Measurements from ENCODE around the gene ISLR2. TPM values are rescaled to one million over a fixed set of nuclear protein-coding genes. Genes with fewer than 3 reads are reported as not detected.
"Not testable (repeated sequence)": the region's sequence is repeated elsewhere in the genome, so short reads cannot be mapped to it uniquely, and the experiment has no call there.

ISLR2 gene
- polyA plus RNA-seq, 3 donors, result 0.39 to 0.97 (median 0.88) TPM

GRCh38 chr15:74155766-74156417 is 25.5 kb downstream of the ISLR2 start:
- DNase-seq, result no peak

GRCh38 chr15:74156678-74157411 is 26.5 kb downstream of the ISLR2 start:
- no peak for DNase-seq

GRCh38 chr15:74157868-74158827 is 27.8 kb downstream of the ISLR2 start:
- no peak for DNase-seq

- no peak for DNase-seq
These were observed 28.7 kb downstream of the ISLR2 start for GRCh38 chr15:74158855-74159650.

GRCh38 chr15:74159773-74160172 is 29.4 kb downstream of the ISLR2 start:
- DNase-seq, result no peak

GRCh38 chr15:74160390-74160789 is 30.0 kb downstream of the ISLR2 start:
- not testable (repeated sequence) for DNase-seq

GRCh38 chr15:74162195-74162536 is 31.8 kb downstream of the ISLR2 start:
- not testable (repeated sequence) for DNase-seq

- no peak for DNase-seq
These were observed 35.1 kb downstream of the ISLR2 start for GRCh38 chr15:74165461-74165860.

GRCh38 chr15:74167891-74168331 is 37.5 kb downstream of the ISLR2 start:
- DNase-seq, result no peak

- DNase-seq, result no peak
These were observed 38.3 kb downstream of the ISLR2 start for GRCh38 chr15:74168711-74169126.

- DNase-seq, result peak; percentile 71
These were observed 39.9 kb downstream of the ISLR2 start for GRCh38 chr15:74170071-74170844.

- DNase-seq, result no peak
These were observed 40.6 kb downstream of the ISLR2 start for GRCh38 chr15:74170875-74171578.

GRCh38 chr15:74171965-74172541 is 41.7 kb downstream of the ISLR2 start:
- no peak for DNase-seq

- DNase-seq, result peak; percentile 67
These were observed 42.5 kb downstream of the ISLR2 start for GRCh38 chr15:74172701-74173379.

- DNase-seq, result peak; percentile 64
These were observed 43.2 kb downstream of the ISLR2 start, which contains the start of gene ISLR for GRCh38 chr15:74173380-74174218. Gene ISLR, plus strand, starts transcription at chr15:74173710. Its CDS starts 1,149 bp downstream, at chr15:74174859.

- DNase-seq, result peak; percentile 53
These were observed 44.0 kb downstream of the ISLR2 start for GRCh38 chr15:74174219-74174957.

GRCh38 chr15:74174958-74175253 is 44.5 kb downstream of the ISLR2 start:
- DNase-seq, result no peak

All from renal pelvis (tissue), 4 donors.